HG03108 (cell line): Measurements from ENCODE around the gene MRPS34.
"Not testable (repeated sequence)": the region's sequence is repeated elsewhere in the genome, so short reads cannot be mapped to it uniquely, and the experiment has no call there.

Source experiments
- ATAC-seq: cut with Tn5 transposase; IDR thresholded peaks from one replicate; pipeline ENCODE4 v1.9.1; 2021; ENCODE audit warnings: moderate library complexity; ENCODE audit not compliant: unreplicated experiment

MRPS34 gene

GRCh38 chr16:1772908-1773702 is at the start of gene MRPS34:
MRPS34 (minus strand) TSS chr16:1773134; CDS start chr16:1773119, 15 bp downstream.
- peak; percentile 36 for ATAC-seq

DNA sequence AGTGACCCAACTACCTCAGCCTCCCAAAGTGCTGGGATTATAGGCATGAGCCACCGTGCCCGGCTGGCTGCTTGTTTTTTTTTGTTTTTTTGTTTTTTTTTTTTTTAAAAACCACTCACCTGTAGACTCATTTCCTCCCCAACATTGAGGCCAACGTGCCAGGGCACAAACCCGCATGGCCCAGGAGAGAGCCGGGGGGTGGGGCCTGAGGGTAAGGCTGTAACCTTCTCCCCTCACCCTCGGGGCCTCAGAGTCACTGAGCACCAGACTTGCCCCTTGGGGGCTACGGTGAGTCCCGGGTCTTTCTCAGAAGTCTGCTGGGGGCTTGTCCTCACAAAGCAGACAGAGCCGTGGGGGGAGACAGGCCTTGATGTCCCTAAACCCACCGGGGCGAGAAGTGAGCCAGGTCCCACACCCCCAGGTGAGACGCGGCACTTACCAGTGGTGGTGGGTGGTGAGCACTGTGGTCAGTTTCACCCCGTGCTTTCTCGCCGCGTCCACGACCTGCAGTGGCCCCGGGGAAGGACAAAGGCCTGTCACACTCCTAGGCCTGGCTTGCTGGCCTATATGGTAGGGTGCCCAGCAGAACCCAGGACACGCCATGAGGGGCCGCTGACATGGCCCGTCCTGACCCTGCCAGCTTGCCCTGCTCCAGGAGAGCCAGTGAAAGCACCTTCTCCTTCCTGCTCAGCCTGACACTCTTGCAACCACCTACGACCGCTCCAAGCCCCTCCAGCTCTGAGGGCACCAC is 49.1 kb upstream of the MRPS34 start:
- ATAC-seq: no peak

GRCh38 chr16:1820946-1821290 is 48.0 kb upstream of the MRPS34 start:
- no peak for ATAC-seq

DNA sequence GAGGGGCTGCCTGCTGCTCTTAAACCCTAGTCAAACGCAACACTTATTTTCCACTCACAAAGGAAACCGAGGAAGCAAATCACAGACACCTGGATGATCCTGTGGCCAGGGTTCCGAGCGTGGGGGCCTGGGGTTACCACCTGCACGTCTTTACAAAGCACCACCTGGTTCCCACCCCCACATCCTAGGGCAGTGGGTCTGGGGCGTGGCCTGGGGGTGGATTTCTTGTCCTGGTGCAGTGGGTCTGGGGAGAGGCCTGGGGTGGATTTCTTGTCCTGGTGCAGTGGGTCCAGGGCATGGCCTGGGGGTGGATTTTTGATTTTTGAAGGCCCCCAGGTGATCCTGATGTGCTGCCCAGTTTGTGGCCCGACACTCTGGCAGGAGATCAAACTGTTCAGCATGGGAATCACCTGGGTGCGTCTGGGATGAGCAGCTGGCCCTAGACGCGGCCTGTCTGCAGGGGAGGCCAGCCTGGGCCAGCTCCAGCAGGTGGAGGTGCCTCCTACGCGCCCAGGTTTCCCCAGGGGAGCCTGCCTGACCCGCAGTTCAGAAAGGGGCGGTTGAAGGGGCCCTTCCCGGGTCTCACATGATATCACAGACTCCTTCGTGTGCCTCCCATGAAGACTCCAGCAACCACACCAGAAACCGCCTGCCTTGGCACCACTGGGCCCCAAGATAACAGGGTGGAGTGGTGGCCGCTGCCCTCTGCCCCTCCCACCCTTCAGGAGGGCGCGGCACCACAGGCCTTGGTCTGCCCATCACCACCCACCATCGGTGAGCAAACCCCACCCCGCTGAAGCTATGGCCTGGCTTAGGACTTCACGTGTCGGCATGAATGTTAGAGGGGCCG is 47.4 kb upstream of the MRPS34 start:
- ATAC-seq: no peak

DNA sequence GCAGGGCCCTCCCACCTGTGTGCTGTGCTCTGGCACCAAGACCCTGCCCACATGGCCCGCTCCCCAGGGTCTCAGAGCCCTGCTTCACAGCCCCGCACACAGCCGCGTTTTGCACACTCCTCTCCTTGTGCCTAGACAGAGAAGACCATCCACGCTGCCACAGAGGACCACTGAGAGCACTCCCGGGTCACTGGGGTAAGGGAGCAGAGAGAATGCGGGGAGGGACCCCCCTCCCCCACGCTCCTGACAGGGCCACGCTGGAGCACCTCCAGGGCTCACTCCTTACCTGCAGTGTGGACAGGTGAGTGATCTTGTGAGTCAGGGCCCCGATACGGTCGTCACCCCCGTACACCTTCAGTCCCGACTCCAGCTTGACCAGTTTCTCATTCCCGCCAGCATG is 46.7 kb upstream of the MRPS34 start:
- no peak for ATAC-seq

GRCh38 chr16:1818873-1819525 is 46.1 kb upstream of the MRPS34 start:
- no peak for ATAC-seq

DNA sequence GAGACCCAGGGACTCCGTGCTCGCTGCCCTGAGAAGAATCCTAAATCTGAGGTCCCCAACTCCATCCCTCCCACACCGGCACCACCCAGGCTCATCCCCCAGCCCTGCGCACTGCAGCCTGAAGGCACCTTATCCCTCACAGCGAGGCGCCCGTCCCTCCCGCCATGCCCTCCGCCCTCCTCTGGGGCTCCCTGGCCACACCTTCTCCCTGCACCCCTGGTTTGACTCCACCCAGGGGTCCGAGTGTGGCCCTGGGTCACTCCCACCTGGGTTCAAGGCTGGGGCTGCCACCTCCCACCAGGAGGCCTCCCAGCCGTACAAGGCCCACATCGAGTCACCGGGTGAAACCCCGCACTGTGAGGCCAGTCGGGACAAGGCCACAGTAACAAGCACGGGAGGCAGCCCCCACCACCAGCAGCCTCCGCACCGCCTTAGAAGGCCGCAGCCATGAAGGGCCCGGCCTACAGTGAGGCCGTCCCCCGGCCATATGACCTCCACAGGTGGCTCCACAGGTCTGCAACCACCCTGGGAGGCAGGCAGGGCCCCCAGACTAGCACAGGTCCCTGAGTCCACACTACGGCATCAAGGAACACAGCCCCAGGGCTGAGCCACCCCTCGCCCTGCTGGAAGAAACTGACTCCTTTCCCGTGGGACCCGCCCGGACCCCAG is 45.4 kb upstream of the MRPS34 start:
- no peak for ATAC-seq

DNA sequence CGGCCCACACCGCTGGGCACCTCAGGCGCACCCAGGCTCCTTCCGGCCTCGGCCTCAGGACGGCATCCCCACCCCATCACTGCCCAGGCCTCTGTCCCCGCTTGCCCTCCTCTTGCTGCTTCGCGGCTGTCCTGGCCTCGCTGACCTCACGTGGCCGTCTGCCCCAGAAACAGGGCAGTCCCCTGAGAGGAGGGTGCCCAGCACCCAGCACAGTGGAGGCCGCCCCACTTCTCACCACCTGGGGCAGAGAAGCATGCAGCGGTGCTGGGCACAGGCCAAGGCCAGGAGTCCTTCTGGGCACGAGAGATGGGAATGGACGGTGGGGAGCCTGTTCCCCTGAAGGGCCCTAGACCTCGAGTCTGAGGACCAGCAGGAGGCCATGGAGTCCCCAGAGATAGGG is 44.8 kb upstream of the MRPS34 start:
- no peak for ATAC-seq

- no peak for ATAC-seq
Measured at GRCh38 chr16:1817276-1817589, 44.3 kb upstream of the MRPS34 start.

DNA sequence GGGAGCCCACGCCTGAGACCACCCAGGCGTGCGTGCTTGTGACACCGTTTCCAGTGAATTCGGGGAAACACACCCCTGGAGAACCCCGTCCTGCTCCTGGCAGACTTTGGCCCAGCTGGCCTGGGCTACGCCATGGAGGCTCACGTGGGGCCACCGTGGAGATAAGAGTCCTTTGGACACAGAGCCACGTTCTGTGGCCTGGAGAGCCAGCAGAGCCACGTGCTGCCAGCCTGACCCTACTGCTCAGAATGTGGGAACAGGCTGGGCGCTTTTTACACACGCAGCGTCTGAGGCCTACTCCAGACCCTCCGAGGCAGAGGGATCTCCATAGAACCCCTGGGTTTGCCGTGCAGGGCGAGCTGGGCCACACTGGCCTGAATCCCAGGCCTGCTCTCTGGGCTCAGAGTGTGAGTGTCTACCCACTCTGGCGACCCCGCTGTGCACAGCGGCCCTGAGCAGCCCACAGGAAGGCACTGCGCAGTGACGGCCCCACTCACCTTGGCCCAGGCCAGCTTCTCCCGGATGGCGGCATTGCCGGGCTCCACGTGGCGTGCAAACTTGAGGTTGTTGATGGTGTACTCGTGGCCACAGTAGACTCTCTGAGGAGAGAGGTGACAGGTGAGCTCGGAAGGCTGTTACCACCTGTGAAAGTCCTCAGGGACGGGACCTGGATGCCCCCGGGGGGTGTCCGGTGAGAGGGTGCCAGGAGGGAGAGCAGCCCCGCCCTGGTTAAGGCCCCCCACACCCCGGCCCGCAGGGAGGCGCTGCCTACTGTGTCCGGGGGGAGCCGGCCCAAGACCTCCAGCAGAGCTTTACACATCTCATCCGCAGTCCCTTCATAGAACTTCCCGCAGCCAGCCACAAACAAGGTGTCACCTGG is 43.7 kb upstream of the MRPS34 start:
- no peak for ATAC-seq

GRCh38 chr16:1815461-1815860 is 42.5 kb upstream of the MRPS34 start:
- no peak for ATAC-seq

GRCh38 chr16:1812732-1813163 is 39.8 kb upstream of the MRPS34 start:
- no peak for ATAC-seq

GRCh38 chr16:1810536-1810935 is 37.6 kb upstream of the MRPS34 start:
- ATAC-seq: no peak

- ATAC-seq: no peak
Measured at GRCh38 chr16:1810106-1810505, 37.2 kb upstream of the MRPS34 start.

DNA sequence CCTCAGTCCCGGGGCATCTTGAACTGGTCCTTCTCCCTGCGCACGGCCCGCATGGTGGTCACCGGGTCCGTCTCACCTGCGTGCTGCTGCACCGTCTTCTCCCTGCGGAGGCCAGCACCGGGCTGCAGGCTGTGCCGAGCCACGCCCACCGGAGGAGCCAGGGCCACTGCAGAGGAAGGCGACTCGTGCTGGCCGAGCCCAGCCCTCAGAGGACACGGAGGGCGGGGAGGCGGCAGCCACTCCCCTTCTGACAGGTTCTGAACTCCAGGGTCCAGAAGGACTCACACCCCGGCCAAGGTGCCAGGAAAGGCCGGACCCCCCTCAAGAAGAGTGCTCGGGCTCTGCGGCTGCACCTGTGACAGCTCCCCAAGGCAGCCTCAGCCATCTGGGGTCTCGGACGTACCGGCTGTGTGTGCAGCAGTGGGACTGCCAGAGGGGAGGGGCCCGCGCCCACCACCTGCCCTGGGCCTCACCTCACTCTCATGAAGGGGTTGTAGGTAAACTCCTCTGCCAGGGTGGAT is 36.4 kb upstream of the MRPS34 start:
- ATAC-seq: no peak

- ATAC-seq: no peak
Measured at GRCh38 chr16:1808691-1809090, 35.8 kb upstream of the MRPS34 start.

DNA sequence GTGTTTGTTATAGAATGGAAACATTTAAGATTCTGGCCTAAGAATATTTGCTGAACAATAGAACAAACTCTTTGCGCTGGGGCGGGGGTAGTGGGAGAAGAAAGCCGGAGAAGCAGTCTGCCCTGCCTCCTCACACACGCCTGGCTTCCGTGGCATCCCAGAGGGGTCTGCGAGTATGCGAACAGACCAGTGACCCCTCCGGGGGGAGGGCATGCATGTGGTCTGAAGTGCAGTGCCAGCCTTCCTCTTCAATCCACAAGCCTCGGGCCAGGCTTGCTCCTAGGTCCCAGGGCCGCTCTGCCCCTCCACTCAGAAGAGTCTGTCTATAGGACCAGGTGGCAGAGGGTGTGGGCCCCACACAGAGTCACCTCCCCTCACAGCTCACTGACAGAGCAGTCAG is 34.7 kb upstream of the MRPS34 start:
- ATAC-seq: no peak

GRCh38 chr16:1800701-1801100 is 27.8 kb upstream of the MRPS34 start:
- no peak for ATAC-seq

- ATAC-seq: not testable (repeated sequence)
Measured at GRCh38 chr16:1799263-1799662, 26.3 kb upstream of the MRPS34 start.
